ENCODE data around the gene IL18. TPM values are rescaled to one million over a fixed set of nuclear protein-coding genes. Genes with fewer than 3 reads are reported as not detected.

Gene IL18
- total RNA-seq, 4 donors from 2014 or later, result 19.0 to 57.4 (median 42.5) TPM

- no peak for TF ChIP-seq POLR2A (IDR thresholded peaks at IDR 0.05)
- TF ChIP-seq, protein P1, sequence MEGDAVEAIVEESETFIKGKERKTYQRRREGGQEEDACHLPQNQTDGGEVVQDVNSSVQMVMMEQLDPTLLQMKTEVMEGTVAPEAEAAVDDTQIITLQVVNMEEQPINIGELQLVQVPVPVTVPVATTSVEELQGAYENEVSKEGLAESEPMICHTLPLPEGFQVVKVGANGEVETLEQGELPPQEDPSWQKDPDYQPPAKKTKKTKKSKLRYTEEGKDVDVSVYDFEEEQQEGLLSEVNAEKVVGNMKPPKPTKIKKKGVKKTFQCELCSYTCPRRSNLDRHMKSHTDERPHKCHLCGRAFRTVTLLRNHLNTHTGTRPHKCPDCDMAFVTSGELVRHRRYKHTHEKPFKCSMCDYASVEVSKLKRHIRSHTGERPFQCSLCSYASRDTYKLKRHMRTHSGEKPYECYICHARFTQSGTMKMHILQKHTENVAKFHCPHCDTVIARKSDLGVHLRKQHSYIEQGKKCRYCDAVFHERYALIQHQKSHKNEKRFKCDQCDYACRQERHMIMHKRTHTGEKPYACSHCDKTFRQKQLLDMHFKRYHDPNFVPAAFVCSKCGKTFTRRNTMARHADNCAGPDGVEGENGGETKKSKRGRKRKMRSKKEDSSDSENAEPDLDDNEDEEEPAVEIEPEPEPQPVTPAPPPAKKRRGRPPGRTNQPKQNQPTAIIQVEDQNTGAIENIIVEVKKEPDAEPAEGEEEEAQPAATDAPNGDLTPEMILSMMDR (IDR thresholded peaks at IDR 0.05), result no peak
- Histone ChIP-seq H3K4me3 (peak overlapping the region in 2 of 4 donors; percentile 39 to 50), H3K27ac (peak overlapping the region in 1 of 4 donors; percentile 65)
Observed at GRCh38 chr11:112176077-112176476, 12.2 kb upstream of the IL18 start.

GRCh38 chr11:112175599-112175952 lies 11.7 kb upstream of the IL18 start:
- Histone ChIP-seq H3K4me3 (peak overlapping the region in 3 of 4 donors; percentile 6 to 50 (median 39)), H3K36me3 (no peaks in the 10 kb centered on the region), H3K27me3 (no peaks in the 10 kb centered on the region), H3K27ac (peak overlapping the region in 2 of 4 donors; percentile 4 to 65), H3K4me1 (peaks cover 0 to 9% (median 3%) of the 10 kb centered on the region in 4 donors), H3K9me3 (no peaks in the 10 kb centered on the region)
- no peak for TF ChIP-seq POLR2A (IDR thresholded peaks at IDR 0.05)
- TF ChIP-seq, protein P1 (IDR thresholded peaks at IDR 0.05), result no peak
- DNase-seq, result no peak

More at GRCh38 chr11:112176077-112176476, 12.2 kb upstream of the IL18 start:
- H3K36me3 ChIP-seq, result no peaks in the 10 kb centered on the region
- DNase-seq, result no peak
- H3K9me3 ChIP-seq, result no peaks in the 10 kb centered on the region
- H3K27me3 ChIP-seq, result no peaks in the 10 kb centered on the region
- peaks cover 0 to 9% (median 3%) of the 10 kb centered on the region in 4 donors for H3K4me1 ChIP-seq

GRCh38 chr11:112174789-112175598 lies 11.1 kb upstream of the IL18 start, which contains the start of gene BCO2:
BCO2 (plus strand) TSS chr11:112175512; CDS start chr11:112175602, 90 bp downstream.
- Histone ChIP-seq H3K27ac (peak within 1 kb of the TSS in 2 of 4 donors; percentile 4 to 65), H3K9me3 (no peaks in the 10 kb centered on the region), H3K4me1 (peaks cover 0 to 9% (median 3%) of the 10 kb centered on the region in 4 donors), H3K36me3 (no peaks in the 10 kb centered on the region), H3K27me3 (no peaks in the 10 kb centered on the region), H3K4me3 (peak within 1 kb of the TSS in 3 of 4 donors; percentile 6 to 50 (median 39))
- TF ChIP-seq POLR2A (IDR thresholded peaks at IDR 0.05), result no peak
- TF ChIP-seq, protein P1 (IDR thresholded peaks at IDR 0.05), result peak; percentile 13 to 97 (median 85)
- DNase-seq, result peak; percentile 41 to 89 (median 74)

GRCh38 chr11:112173152-112173551 lies 9.3 kb upstream of the IL18 start:
- no peak for DNase-seq
- H3K36me3 ChIP-seq, result no peaks in the 10 kb centered on the region
- H3K27me3 ChIP-seq, result no peaks in the 10 kb centered on the region
- no peak for TF ChIP-seq POLR2A (IDR thresholded peaks at IDR 0.05)
- TF ChIP-seq, protein P1 (IDR thresholded peaks at IDR 0.05), result no peak
- H3K4me1 ChIP-seq, result peaks cover 0 to 9% (median 3%) of the 10 kb centered on the region in 4 donors
- H3K27ac ChIP-seq, result no peak overlapping the region
- no peak overlapping the region for H3K4me3 ChIP-seq
- H3K9me3 ChIP-seq, result no peaks in the 10 kb centered on the region

DNA sequence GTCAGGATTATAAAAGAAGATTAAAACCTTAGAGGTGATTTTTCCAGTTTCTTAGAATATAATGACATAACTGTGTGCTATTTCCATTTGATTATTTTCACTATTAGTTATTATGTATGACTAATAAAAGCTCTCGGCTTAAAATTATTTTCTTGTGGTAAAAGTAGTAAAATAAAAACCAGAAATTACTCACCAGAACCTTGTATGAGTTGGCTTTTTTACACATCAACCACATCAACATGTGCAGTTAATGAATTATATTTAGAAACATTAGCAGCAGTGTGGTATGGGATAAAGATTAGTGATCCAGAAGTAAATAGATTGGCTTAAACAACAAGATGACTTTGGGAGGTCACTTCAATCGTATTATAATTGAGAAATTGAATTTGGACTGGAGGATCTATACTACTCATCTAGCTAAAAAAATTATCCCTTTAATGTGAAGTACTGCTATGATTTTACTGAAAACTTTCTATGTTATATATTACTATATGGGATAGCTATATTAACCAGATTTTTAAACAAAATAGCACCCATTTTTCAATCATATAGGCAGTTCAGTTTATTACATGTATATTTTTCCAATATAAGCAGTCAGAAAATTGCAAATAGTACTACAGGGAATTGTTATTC lies 8.6 kb upstream of the IL18 start:
- H3K4me3 ChIP-seq, result no peak overlapping the region
- H3K36me3 ChIP-seq, result no peaks in the 10 kb centered on the region

More for the DNA sequence above, 8.6 kb upstream of the IL18 start:
- Histone ChIP-seq H3K4me1 (peaks cover 0 to 9% (median 3%) of the 10 kb centered on the region in 4 donors), H3K9me3 (no peaks in the 10 kb centered on the region), H3K27me3 (no peaks in the 10 kb centered on the region), H3K27ac (no peak overlapping the region)
- no peak for DNase-seq
- TF ChIP-seq, protein P1 (IDR thresholded peaks at IDR 0.05), result no peak
- no peak for TF ChIP-seq POLR2A (IDR thresholded peaks at IDR 0.05)

Measured in Peyer's patch (tissue), 4 donors.